Caco-2 (cell line): ENCODE data around the gene ROBO1. TPM values are rescaled to one million over a fixed set of nuclear protein-coding genes. Genes with fewer than 3 reads are reported as not detected.

Source experiments
- BruUV-seq: library from RNA; stranded (reverse); fragments of 400-500 nt; replicated peaks from 2 replicates; lab custom pipeline; 2021; lab: Mats Ljungman, UMichigan
- CTCF ChIA-PET: fragments of 300-600 bp; sonication (Branson Sonifier 250); formaldehyde crosslinking; loops from one replicate; lab custom pipeline; 2022; ENCODE audit warnings: antibody characterized with exemption; lab: Charles Lee
- POLR2A ChIA-PET: fragments of 300-600 bp; sonication (Branson Sonifier 250); formaldehyde crosslinking; loops from one replicate; lab custom pipeline; 2022; ENCODE audit warnings: antibody characterized with exemption; lab: Charles Lee
- DNase-seq, 2 experiments: peaks; one replicate each; pipeline versions ENCODE4 v3.0.0 to v3.0.0-alpha.2; 2020 to 2022
- H3K27me3 ChIP-seq: replicated peaks from 2 replicates; pipeline ENCODE4 v1.6.0; 2011; ENCODE audit warnings: low read length; ENCODE audit not compliant: control insufficient read depth, insufficient read depth
- H3K36me3 ChIP-seq: 2 replicates; pipeline ENCODE4 v1.5.1; 2011; ENCODE audit warnings: low read length; ENCODE audit not compliant: control insufficient read depth, insufficient read depth
- H3K4me1 ChIP-seq: fragments of 250-450 bp; sonication (Bioruptor Pico); 2 replicates; pipeline ENCODE4 v1.5.1; 2020; ENCODE audit warnings: mild to moderate bottlenecking
- H3K4me3 ChIP-seq: 2 replicates; pipeline ENCODE4 v1.5.1; 2011; ENCODE audit warnings: low read depth, mild to moderate bottlenecking, control low read depth, low read length
- H3K9me3 ChIP-seq: fragments of 250-450 bp; sonication (Bioruptor Pico); 2 replicates; pipeline ENCODE4 v1.5.1; 2020; ENCODE audit warnings: mild to moderate bottlenecking, moderate library complexity
- H3K27ac Mint-ChIP-seq: one replicate; pipeline ENCODE4 v1.8.0; 2022; ENCODE audit warnings: mixed read lengths; ENCODE audit not compliant: unreplicated experiment
- H3K27me3 Mint-ChIP-seq: one replicate; pipeline ENCODE4 v1.8.0; 2022; ENCODE audit warnings: mixed read lengths; ENCODE audit not compliant: insufficient read depth, unreplicated experiment
- H3K36me3 Mint-ChIP-seq: one replicate; pipeline ENCODE4 v1.8.0; 2022; ENCODE audit warnings: mild to moderate bottlenecking, mixed read lengths; ENCODE audit not compliant: insufficient read depth, unreplicated experiment
- H3K4me1 Mint-ChIP-seq: one replicate; pipeline ENCODE4 v1.8.0; 2022; ENCODE audit warnings: low read depth, mixed read lengths; ENCODE audit not compliant: unreplicated experiment
- H3K4me3 Mint-ChIP-seq: one replicate; pipeline ENCODE4 v1.8.0; 2022; ENCODE audit warnings: mild to moderate bottlenecking, moderate library complexity, mixed read lengths; ENCODE audit not compliant: unreplicated experiment
- H3K9me3 Mint-ChIP-seq: one replicate; pipeline ENCODE4 v1.8.0; 2022; ENCODE audit warnings: mixed read lengths; ENCODE audit not compliant: unreplicated experiment
- CTCF ChIP-seq, 2 experiments: fragments of 200-600 bp in 1 of 2; IDR thresholded peaks; 1 replicate in 1 of 2; 2 replicates in 1 of 2; pipeline versions ENCODE4 v1.5.1 to v1.8.0; 2011 to 2022; ENCODE audit warnings: antibody characterized with exemption in 1 of 2, control low read depth in 1 of 2, inconsistent platforms in 1 of 2, low read depth in 1 of 2, low read length in 1 of 2, mild to moderate bottlenecking in 1 of 2, moderate library complexity in 1 of 2; ENCODE audit not compliant: insufficient read depth in 1 of 2, severe bottlenecking in 1 of 2, unreplicated experiment in 1 of 2
- intact Hi-C: fragments of 100-400 bp; cut with micrococcal nuclease; formaldehyde crosslinking; loops from one replicate; pipeline ENCODE4 v1.10.0; 2022; ENCODE audit not compliant: unreplicated experiment
- total RNA-seq: library from RNA; stranded (reverse); gene quantifications from 2 replicates; pipeline ENCODE4 v1.2.3, GENCODE V29; 2022

Gene ROBO1
- total RNA-seq, 1 experiment from 2014 or later = 1.8 TPM

GRCh38 chr3:79761441-79761840 lies 6.4 kb downstream of the ROBO1 start:
- intact Hi-C loops = no loop called here
- peaks cover 9% of the 10 kb centered on the region for H3K27me3 Mint-ChIP-seq
- POLR2A ChIA-PET = no interaction called here

GRCh38 chr3:79751703-79752102 lies 16.1 kb downstream of the ROBO1 start:
- H3K27me3 Mint-ChIP-seq = peaks cover 3% of the 10 kb centered on the region
- BruUV-seq = no TSS peak

More at GRCh38 chr3:79761441-79761840, 6.4 kb downstream of the ROBO1 start:
- H3K27ac Mint-ChIP-seq = no peak overlapping the region
- no peaks in the 10 kb centered on the region for H3K9me3 Mint-ChIP-seq
- no peaks in the 10 kb centered on the region for H3K27me3 ChIP-seq
- no TSS peak for BruUV-seq
- CTCF ChIA-PET = no interaction called here
- no peak for DNase-seq
- H3K9me3 ChIP-seq = no peaks in the 10 kb centered on the region
- no peak for TF ChIP-seq CTCF (IDR thresholded peaks at IDR 0.05; ENCODE audit: insufficient read depth in 1 of 2, low read depth in 1 of 2, low read length in 1 of 2, severe bottlenecking in 1 of 2, unreplicated experiment in 1 of 2)
- no peaks in the 10 kb centered on the region for H3K36me3 Mint-ChIP-seq
- no peaks in the 10 kb centered on the region for H3K4me1 ChIP-seq
- no peak overlapping the region for H3K4me3 ChIP-seq
- no peaks in the 10 kb centered on the region for H3K4me1 Mint-ChIP-seq
- H3K4me3 Mint-ChIP-seq = no peak overlapping the region
- no peaks in the 10 kb centered on the region for H3K36me3 ChIP-seq

GRCh38 chr3:79737530-79737929 lies 30.3 kb downstream of the ROBO1 start:
- peaks cover 10% of the 10 kb centered on the region for H3K9me3 Mint-ChIP-seq
- BruUV-seq = no TSS peak
- H3K36me3 ChIP-seq = no peaks in the 10 kb centered on the region

More at GRCh38 chr3:79751703-79752102, 16.1 kb downstream of the ROBO1 start:
- no peaks in the 10 kb centered on the region for H3K4me1 ChIP-seq
- ChIA-PET POLR2A (no interaction called here), CTCF (no interaction called here)
- H3K4me3 ChIP-seq = no peak overlapping the region
- no peaks in the 10 kb centered on the region for H3K36me3 ChIP-seq
- Mint-ChIP-seq H3K36me3 (no peaks in the 10 kb centered on the region), H3K27ac (no peak overlapping the region), H3K9me3 (no peaks in the 10 kb centered on the region), H3K4me3 (no peak overlapping the region), H3K4me1 (no peaks in the 10 kb centered on the region)
- H3K9me3 ChIP-seq = no peaks in the 10 kb centered on the region
- intact Hi-C loops = no loop called here
- TF ChIP-seq CTCF (IDR thresholded peaks at IDR 0.05; ENCODE audit: insufficient read depth in 1 of 2, low read depth in 1 of 2, low read length in 1 of 2, severe bottlenecking in 1 of 2, unreplicated experiment in 1 of 2) = no peak
- DNase-seq = no peak
- H3K27me3 ChIP-seq = no peaks in the 10 kb centered on the region

More at GRCh38 chr3:79737530-79737929, 30.3 kb downstream of the ROBO1 start:
- H3K36me3 Mint-ChIP-seq = no peaks in the 10 kb centered on the region
- H3K27ac Mint-ChIP-seq = no peak overlapping the region
- DNase-seq = no peak
- H3K4me3 Mint-ChIP-seq = no peak overlapping the region
- intact Hi-C loops = no loop called here
- no peaks in the 10 kb centered on the region for H3K4me1 ChIP-seq
- peaks cover 6% of the 10 kb centered on the region for H3K27me3 Mint-ChIP-seq
- no peaks in the 10 kb centered on the region for H3K4me1 Mint-ChIP-seq
- TF ChIP-seq CTCF (IDR thresholded peaks at IDR 0.05; ENCODE audit: insufficient read depth in 1 of 2, low read depth in 1 of 2, low read length in 1 of 2, severe bottlenecking in 1 of 2, unreplicated experiment in 1 of 2) = no peak
- H3K27me3 ChIP-seq = no peaks in the 10 kb centered on the region
- H3K4me3 ChIP-seq = no peak overlapping the region
- no peaks in the 10 kb centered on the region for H3K9me3 ChIP-seq
- ChIA-PET POLR2A (no interaction called here), CTCF (no interaction called here)
